Measurements from ENCODE around the gene GSTO2. TPM values are rescaled to one million over a fixed set of nuclear protein-coding genes. Genes with fewer than 3 reads are reported as not detected.

The GSTO2 gene
- total RNA-seq, 2 experiments from 2014 or later = 1.8 to 2.7 TPM

GRCh38 chr10:104254493-104255310, 14.3 kb upstream of the GSTO2 start, which contains the start of gene GSTO1:
GSTO1 (plus strand) TSS chr10:104254892; CDS start chr10:104254929, 37 bp downstream.
- CTCF ChIA-PET = interaction anchor here (0.6 to 4.0 kb wide), 10 partner anchors 10 to 367 kb away, joined by 3 to 36 read pairs (median 4); no protein-coding TSS in a partner anchor
- peak; percentile 64 for DNase-seq
- peaks cover 4% of the 10 kb centered on the region for H3K27me3 Mint-ChIP-seq
- POLR2A ChIA-PET = interaction anchor here (0.6 to 8.0 kb wide), 7 partner anchors 11 to 344 kb away, joined by 3 to 74 read pairs (median 5); partner anchors contain the start of genes CFAP43, GSTO2, ITPRIP and SFR1
- intact Hi-C loops (cut with micrococcal nuclease) = loop anchor here (2.0 kb wide), 1 partner anchor 14 kb away; the partner anchor contains the start of gene GSTO2
- peak within 1 kb of the TSS; percentile 96 for H3K27ac Mint-ChIP-seq
- peak; percentile 61 for ATAC-seq
- peak within 1 kb of the TSS; percentile 86 for H3K4me3 Mint-ChIP-seq
- peaks cover 38% of the 10 kb centered on the region for H3K36me3 Mint-ChIP-seq (ENCODE audit: low read depth)
- no peak for TF ChIP-seq CTCF (IDR thresholded peaks at IDR 0.05)
- peaks cover 48% of the 10 kb centered on the region for H3K4me1 Mint-ChIP-seq (ENCODE audit: low read depth)
- H3K9me3 Mint-ChIP-seq = no peaks in the 10 kb centered on the region

GRCh38 chr10:104255311-104255981, 13.5 kb upstream of the GSTO2 start:
- CTCF ChIA-PET = interaction anchor here (0.7 to 4.0 kb wide), 8 partner anchors 9 to 368 kb away, joined by 3 to 36 read pairs (median 7); partner anchors contain the start of gene SFR1
- ATAC-seq (peak; percentile 57), DNase-seq (no peak)
- peak overlapping the region; percentile 95 for H3K27ac Mint-ChIP-seq
- H3K27me3 Mint-ChIP-seq = no peaks in the 10 kb centered on the region
- peaks cover 46% of the 10 kb centered on the region for H3K36me3 Mint-ChIP-seq (ENCODE audit: low read depth)
- intact Hi-C loops (cut with micrococcal nuclease) = loop anchor here (2.0 kb wide), 1 partner anchor 13 kb away; the partner anchor contains the start of gene GSTO2
- H3K4me1 Mint-ChIP-seq (ENCODE audit: low read depth) = peaks cover 56% of the 10 kb centered on the region
- H3K9me3 Mint-ChIP-seq = no peaks in the 10 kb centered on the region
- POLR2A ChIA-PET = interaction anchor here (0.9 to 8.0 kb wide), 7 partner anchors 11 to 328 kb away, joined by 3 to 74 read pairs (median 5); partner anchors contain the start of genes CFAP43, GSTO2, ITPRIP and SFR1
- H3K4me3 Mint-ChIP-seq = peak overlapping the region; percentile 86
- TF ChIP-seq CTCF (IDR thresholded peaks at IDR 0.05) = no peak

- H3K36me3 Mint-ChIP-seq (ENCODE audit: low read depth) = peaks cover 56% of the 10 kb centered on the region
- ATAC-seq (no peak), DNase-seq (no peak)
- H3K9me3 Mint-ChIP-seq = no peaks in the 10 kb centered on the region
- ChIA-PET CTCF (interaction anchor here (1.1 to 4.0 kb wide), 5 partner anchors 10 to 135 kb away, joined by 6 to 36 read pairs (median 10); partner anchors contain the start of gene SFR1), POLR2A (interaction anchor here (8.0 kb wide), 1 partner anchor 10 kb away, joined by 74 read pairs; the partner anchor contains the start of gene GSTO2)
- TF ChIP-seq CTCF (IDR thresholded peaks at IDR 0.05) = no peak
- no peaks in the 10 kb centered on the region for H3K27me3 Mint-ChIP-seq
- peak overlapping the region; percentile 86 for H3K4me3 Mint-ChIP-seq
- intact Hi-C loops (cut with micrococcal nuclease) = no loop called here
- peak overlapping the region; percentile 95 for H3K27ac Mint-ChIP-seq
- H3K4me1 Mint-ChIP-seq (ENCODE audit: low read depth) = peaks cover 66% of the 10 kb centered on the region
These were observed 12.5 kb upstream of the GSTO2 start for GRCh38 chr10:104256335-104256961.

GRCh38 chr10:104257235-104257634, 11.7 kb upstream of the GSTO2 start:
- no peaks in the 10 kb centered on the region for H3K27me3 Mint-ChIP-seq
- no peak for TF ChIP-seq CTCF (IDR thresholded peaks at IDR 0.05)
- POLR2A ChIA-PET = interaction anchor here (1.4 to 8.0 kb wide), 2 partner anchors 9 to 19 kb away, joined by 4 to 74 read pairs; partner anchors contain the start of gene GSTO2
- CTCF ChIA-PET = interaction anchor here (0.7 to 2.9 kb wide), 6 partner anchors 9 to 93 kb away, joined by 3 to 13 read pairs (median 5); no protein-coding TSS in a partner anchor
- no peak for DNase-seq
- peak overlapping the region; percentile 86 for H3K4me3 Mint-ChIP-seq
- peak overlapping the region; percentile 46 for H3K27ac Mint-ChIP-seq
- H3K4me1 Mint-ChIP-seq (ENCODE audit: low read depth) = peaks cover 72% of the 10 kb centered on the region
- no peaks in the 10 kb centered on the region for H3K9me3 Mint-ChIP-seq
- peaks cover 64% of the 10 kb centered on the region for H3K36me3 Mint-ChIP-seq (ENCODE audit: low read depth)
- intact Hi-C loops (cut with micrococcal nuclease) = no loop called here
- no peak for ATAC-seq

Measured in activated CD8-positive, alpha-beta T cell treated with anti-CD3 and anti-CD28 coated beads for 36 hours (primary cell).